WTC11 (cell line): ENCODE results near the gene CHRNA3. TPM values are rescaled to one million over a fixed set of nuclear protein-coding genes. Genes with fewer than 3 reads are reported as not detected.

Experiments
- ATAC-seq: fragments of 200-7000 bp; cut with Tn5 transposase; 2 replicates; pipeline ENCODE4 v1.10.0; 2021; ENCODE audit warnings: mild to moderate bottlenecking, moderate library complexity
- CTCF ChIA-PET: fragments of 300-600 bp; sonication (Branson Sonifier 250); formaldehyde crosslinking; loops from one replicate; lab custom pipeline; 2021; ENCODE audit warnings: antibody characterized with exemption; lab: Charles Lee
- POLR2A ChIA-PET: fragments of 350-600 bp; sonication (Branson Sonifier 250); formaldehyde crosslinking; loops from one replicate; lab custom pipeline; 2021; ENCODE audit warnings: antibody characterized with exemption; lab: Charles Lee
- DNase-seq: peaks from one replicate; pipeline ENCODE4 v3.0.0; 2021; ENCODE audit warnings: low spot score
- H3K27ac Mint-ChIP-seq: 2 replicates; pipeline ENCODE4 v1.8.0; 2021; ENCODE audit warnings: mixed read lengths
- H3K27me3 Mint-ChIP-seq: 2 replicates; pipeline ENCODE4 v1.8.0; 2021; ENCODE audit warnings: low read depth, mild to moderate bottlenecking, moderate library complexity, mixed read lengths
- H3K36me3 Mint-ChIP-seq: 2 replicates; pipeline ENCODE4 v1.8.0; 2021; ENCODE audit warnings: mixed read lengths
- H3K4me1 Mint-ChIP-seq: 2 replicates; pipeline ENCODE4 v1.8.0; 2022; ENCODE audit warnings: mixed read lengths
- H3K4me3 Mint-ChIP-seq: 2 replicates; pipeline ENCODE4 v1.8.0; 2021; ENCODE audit warnings: mild to moderate bottlenecking, moderate library complexity, mixed read lengths
- H3K9me3 Mint-ChIP-seq: 2 replicates; pipeline ENCODE4 v1.8.0; 2021; ENCODE audit warnings: mixed read lengths
- AR ChIP-seq: fragments of 250-450 bp; sonication (Bioruptor Pico); IDR thresholded peaks from 2 replicates; pipeline ENCODE4 v1.9.0; 2021; ENCODE audit warnings: mild to moderate bottlenecking
- ELF4 ChIP-seq: sonication (generic); formaldehyde crosslinking; IDR thresholded peaks from 2 replicates; pipeline ENCODE4 v1.8.1; 2022; ENCODE audit warnings: low read depth, mild to moderate bottlenecking, moderate library complexity, missing genetic modification reagents
- ESRRA ChIP-seq: sonication (generic); formaldehyde crosslinking; IDR thresholded peaks from 2 replicates; pipeline ENCODE4 v1.8.1; 2022; ENCODE audit warnings: mild to moderate bottlenecking, missing genetic modification reagents, borderline replicate concordance
- GABPB1 ChIP-seq: sonication (generic); formaldehyde crosslinking; IDR thresholded peaks from 2 replicates; pipeline ENCODE4 v1.8.1; 2023; ENCODE audit warnings: mild to moderate bottlenecking, missing genetic modification reagents
- GRHL2 ChIP-seq: fragments of 250-450 bp; sonication (Bioruptor Pico); IDR thresholded peaks from 2 replicates; pipeline ENCODE4 v1.8.0; 2022; ENCODE audit warnings: mild to moderate bottlenecking, moderate library complexity; ENCODE audit not compliant: insufficient replicate concordance, severe bottlenecking
- GTF2I ChIP-seq: fragments of 250-450 bp; sonication (Bioruptor Pico); conservative IDR thresholded peaks from 2 replicates; pipeline ENCODE4 v1.4.0; 2021; ENCODE audit warnings: mild to moderate bottlenecking
- HMGA2 ChIP-seq: fragments of 250-450 bp; sonication (Bioruptor Pico); IDR thresholded peaks from 2 replicates; pipeline ENCODE4 v1.4.0; 2021; ENCODE audit warnings: mild to moderate bottlenecking, moderate library complexity
- IRF2 ChIP-seq: sonication (generic); formaldehyde crosslinking; IDR thresholded peaks from 2 replicates; pipeline ENCODE4 v1.8.0; 2022; ENCODE audit warnings: low read depth, missing genetic modification reagents, borderline replicate concordance
- NFATC4 ChIP-seq: fragments of 250-450 bp; sonication (Bioruptor Pico); IDR thresholded peaks from 2 replicates; pipeline ENCODE4 v1.9.0; 2021; ENCODE audit warnings: mild to moderate bottlenecking
- NFE2L1 ChIP-seq: sonication (generic); formaldehyde crosslinking; IDR thresholded peaks from 2 replicates; pipeline ENCODE4 v1.8.1; 2023; ENCODE audit warnings: missing genetic modification reagents
- NR1H2 ChIP-seq: sonication (generic); formaldehyde crosslinking; IDR thresholded peaks from 2 replicates; pipeline ENCODE4 v1.9.0; 2021; ENCODE audit warnings: mild to moderate bottlenecking, moderate library complexity, missing genetic modification reagents
- NR2C2 ChIP-seq: sonication (generic); formaldehyde crosslinking; IDR thresholded peaks from 2 replicates; pipeline ENCODE4 v1.8.0; 2022; ENCODE audit warnings: mild to moderate bottlenecking, missing genetic modification reagents
- SMAD3 ChIP-seq: sonication (generic); formaldehyde crosslinking; IDR thresholded peaks from 2 replicates; pipeline ENCODE4 v1.8.0; 2022; ENCODE audit warnings: missing genetic modification reagents, mild to moderate bottlenecking, borderline replicate concordance
- SMAD4 ChIP-seq: sonication (generic); formaldehyde crosslinking; IDR thresholded peaks from 2 replicates; pipeline ENCODE4 v1.8.0; 2022; ENCODE audit warnings: mild to moderate bottlenecking, missing genetic modification reagents
- SP1 ChIP-seq: sonication (generic); formaldehyde crosslinking; conservative IDR thresholded peaks from 2 replicates; pipeline ENCODE4 v1.8.1; 2022; ENCODE audit warnings: missing genetic modification reagents
- STAT6 ChIP-seq: sonication (generic); formaldehyde crosslinking; conservative IDR thresholded peaks from 2 replicates; pipeline ENCODE4 v1.8.1; 2023; ENCODE audit warnings: mild to moderate bottlenecking, low read depth, missing genetic modification reagents, moderate library complexity
- ZNF416 ChIP-seq: fragments of 250-450 bp; sonication (Bioruptor Pico); IDR thresholded peaks from 2 replicates; pipeline ENCODE4 v1.9.0; 2021; ENCODE audit warnings: mild to moderate bottlenecking, inconsistent platforms
- ZNF671 ChIP-seq: fragments of 250-450 bp; sonication (Bioruptor Pico); IDR thresholded peaks from 2 replicates; pipeline ENCODE4 v1.8.0; 2021; ENCODE audit warnings: mild to moderate bottlenecking
- total RNA-seq: library from RNA; stranded (reverse); gene quantifications from 3 replicates; pipeline ENCODE4 v1.2.3, GENCODE V29; 2021
- TF ChIP-seq, protein P1 (sequence below): sonication (generic); formaldehyde crosslinking; IDR thresholded peaks from 2 replicates; pipeline ENCODE4 v1.8.1; 2022; ENCODE audit warnings: mild to moderate bottlenecking, missing genetic modification reagents, moderate library complexity, borderline replicate concordance
- TF ChIP-seq, protein P2 (sequence below): fragments of 250-450 bp; sonication (Bioruptor Pico); IDR thresholded peaks from 2 replicates; pipeline ENCODE4 v1.9.0; 2021; ENCODE audit warnings: mild to moderate bottlenecking, borderline replicate concordance
- TF ChIP-seq, protein P3 (sequence below): sonication (generic); formaldehyde crosslinking; IDR thresholded peaks from 2 replicates; pipeline ENCODE4 v1.8.0; 2022; ENCODE audit warnings: mild to moderate bottlenecking, missing genetic modification reagents
- TF ChIP-seq, protein P4 (sequence below): sonication (generic); formaldehyde crosslinking; conservative IDR thresholded peaks from 2 replicates; pipeline ENCODE4 v1.8.1; 2022; ENCODE audit warnings: mild to moderate bottlenecking, missing genetic modification reagents
- TF ChIP-seq, protein P5 (sequence below): sonication (generic); formaldehyde crosslinking; IDR thresholded peaks from 2 replicates; pipeline ENCODE4 v1.8.0; 2022; ENCODE audit warnings: mild to moderate bottlenecking, missing genetic modification reagents

The CHRNA3 gene
- total RNA-seq, 1 experiment from 2014 or later, result 4.4 TPM

- no peak for TF ChIP-seq AR (CRISPR knock-in tag)
- TF ChIP-seq HMGA2 (CRISPR knock-in tag), result no peak
- TF ChIP-seq, protein P1, sequence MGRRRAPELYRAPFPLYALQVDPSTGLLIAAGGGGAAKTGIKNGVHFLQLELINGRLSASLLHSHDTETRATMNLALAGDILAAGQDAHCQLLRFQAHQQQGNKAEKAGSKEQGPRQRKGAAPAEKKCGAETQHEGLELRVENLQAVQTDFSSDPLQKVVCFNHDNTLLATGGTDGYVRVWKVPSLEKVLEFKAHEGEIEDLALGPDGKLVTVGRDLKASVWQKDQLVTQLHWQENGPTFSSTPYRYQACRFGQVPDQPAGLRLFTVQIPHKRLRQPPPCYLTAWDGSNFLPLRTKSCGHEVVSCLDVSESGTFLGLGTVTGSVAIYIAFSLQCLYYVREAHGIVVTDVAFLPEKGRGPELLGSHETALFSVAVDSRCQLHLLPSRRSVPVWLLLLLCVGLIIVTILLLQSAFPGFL, result no peak
- no peak for TF ChIP-seq ESRRA (CRISPR knock-in tag)
- TF ChIP-seq SMAD4, result no peak
- no peak for TF ChIP-seq GTF2I (CRISPR knock-in tag)
- TF ChIP-seq NFE2L1, result no peak
- no peak for TF ChIP-seq NFATC4
- TF ChIP-seq SP1, result no peak
- no peak for TF ChIP-seq STAT6 (CRISPR knock-in tag)
- TF ChIP-seq, all 79 proteins: peak for 0
Observed at GRCh38 chr15:78629031-78629715, 8.4 kb upstream of the CHRNA3 start (continued).

- ChIA-PET CTCF (interaction anchor here (0.9 to 1.1 kb wide), 2 partner anchors 8 to 10 kb away, joined by 3 read pairs; no protein-coding TSS in a partner anchor), POLR2A (no interaction called here)
- H3K27me3 Mint-ChIP-seq, result peaks cover 2% of the 10 kb centered on the region
- H3K9me3 Mint-ChIP-seq, result peaks cover 4% of the 10 kb centered on the region
- no peak overlapping the region for H3K4me3 Mint-ChIP-seq
- DNase-seq (no peak), ATAC-seq (no peak)
- H3K27ac Mint-ChIP-seq, result no peak overlapping the region
- H3K4me1 Mint-ChIP-seq, result no peaks in the 10 kb centered on the region
- TF ChIP-seq, protein P2, sequence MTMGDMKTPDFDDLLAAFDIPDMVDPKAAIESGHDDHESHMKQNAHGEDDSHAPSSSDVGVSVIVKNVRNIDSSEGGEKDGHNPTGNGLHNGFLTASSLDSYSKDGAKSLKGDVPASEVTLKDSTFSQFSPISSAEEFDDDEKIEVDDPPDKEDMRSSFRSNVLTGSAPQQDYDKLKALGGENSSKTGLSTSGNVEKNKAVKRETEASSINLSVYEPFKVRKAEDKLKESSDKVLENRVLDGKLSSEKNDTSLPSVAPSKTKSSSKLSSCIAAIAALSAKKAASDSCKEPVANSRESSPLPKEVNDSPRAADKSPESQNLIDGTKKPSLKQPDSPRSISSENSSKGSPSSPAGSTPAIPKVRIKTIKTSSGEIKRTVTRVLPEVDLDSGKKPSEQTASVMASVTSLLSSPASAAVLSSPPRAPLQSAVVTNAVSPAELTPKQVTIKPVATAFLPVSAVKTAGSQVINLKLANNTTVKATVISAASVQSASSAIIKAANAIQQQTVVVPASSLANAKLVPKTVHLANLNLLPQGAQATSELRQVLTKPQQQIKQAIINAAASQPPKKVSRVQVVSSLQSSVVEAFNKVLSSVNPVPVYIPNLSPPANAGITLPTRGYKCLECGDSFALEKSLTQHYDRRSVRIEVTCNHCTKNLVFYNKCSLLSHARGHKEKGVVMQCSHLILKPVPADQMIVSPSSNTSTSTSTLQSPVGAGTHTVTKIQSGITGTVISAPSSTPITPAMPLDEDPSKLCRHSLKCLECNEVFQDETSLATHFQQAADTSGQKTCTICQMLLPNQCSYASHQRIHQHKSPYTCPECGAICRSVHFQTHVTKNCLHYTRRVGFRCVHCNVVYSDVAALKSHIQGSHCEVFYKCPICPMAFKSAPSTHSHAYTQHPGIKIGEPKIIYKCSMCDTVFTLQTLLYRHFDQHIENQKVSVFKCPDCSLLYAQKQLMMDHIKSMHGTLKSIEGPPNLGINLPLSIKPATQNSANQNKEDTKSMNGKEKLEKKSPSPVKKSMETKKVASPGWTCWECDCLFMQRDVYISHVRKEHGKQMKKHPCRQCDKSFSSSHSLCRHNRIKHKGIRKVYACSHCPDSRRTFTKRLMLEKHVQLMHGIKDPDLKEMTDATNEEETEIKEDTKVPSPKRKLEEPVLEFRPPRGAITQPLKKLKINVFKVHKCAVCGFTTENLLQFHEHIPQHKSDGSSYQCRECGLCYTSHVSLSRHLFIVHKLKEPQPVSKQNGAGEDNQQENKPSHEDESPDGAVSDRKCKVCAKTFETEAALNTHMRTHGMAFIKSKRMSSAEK (CRISPR knock-in tag), result no peak
- TF ChIP-seq GTF2I (CRISPR knock-in tag) (no peak), ZNF416 (CRISPR knock-in tag) (no peak), ZNF671 (CRISPR knock-in tag) (no peak), IRF2 (CRISPR knock-in tag) (no peak), NR1H2 (no peak), GABPB1 (CRISPR knock-in tag) (no peak), NR2C2 (no peak), GRHL2 (CRISPR knock-in tag) (no peak), SMAD3 (CRISPR knock-in tag) (no peak), ELF4 (no peak)
- TF ChIP-seq, protein P3, sequence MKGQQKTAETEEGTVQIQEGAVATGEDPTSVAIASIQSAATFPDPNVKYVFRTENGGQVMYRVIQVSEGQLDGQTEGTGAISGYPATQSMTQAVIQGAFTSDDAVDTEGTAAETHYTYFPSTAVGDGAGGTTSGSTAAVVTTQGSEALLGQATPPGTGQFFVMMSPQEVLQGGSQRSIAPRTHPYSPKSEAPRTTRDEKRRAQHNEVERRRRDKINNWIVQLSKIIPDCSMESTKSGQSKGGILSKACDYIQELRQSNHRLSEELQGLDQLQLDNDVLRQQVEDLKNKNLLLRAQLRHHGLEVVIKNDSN (CRISPR knock-in tag), result no peak
- TF ChIP-seq, protein P4, sequence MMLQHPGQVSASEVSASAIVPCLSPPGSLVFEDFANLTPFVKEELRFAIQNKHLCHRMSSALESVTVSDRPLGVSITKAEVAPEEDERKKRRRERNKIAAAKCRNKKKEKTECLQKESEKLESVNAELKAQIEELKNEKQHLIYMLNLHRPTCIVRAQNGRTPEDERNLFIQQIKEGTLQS (CRISPR knock-in tag), result no peak
- TF ChIP-seq, protein P5, sequence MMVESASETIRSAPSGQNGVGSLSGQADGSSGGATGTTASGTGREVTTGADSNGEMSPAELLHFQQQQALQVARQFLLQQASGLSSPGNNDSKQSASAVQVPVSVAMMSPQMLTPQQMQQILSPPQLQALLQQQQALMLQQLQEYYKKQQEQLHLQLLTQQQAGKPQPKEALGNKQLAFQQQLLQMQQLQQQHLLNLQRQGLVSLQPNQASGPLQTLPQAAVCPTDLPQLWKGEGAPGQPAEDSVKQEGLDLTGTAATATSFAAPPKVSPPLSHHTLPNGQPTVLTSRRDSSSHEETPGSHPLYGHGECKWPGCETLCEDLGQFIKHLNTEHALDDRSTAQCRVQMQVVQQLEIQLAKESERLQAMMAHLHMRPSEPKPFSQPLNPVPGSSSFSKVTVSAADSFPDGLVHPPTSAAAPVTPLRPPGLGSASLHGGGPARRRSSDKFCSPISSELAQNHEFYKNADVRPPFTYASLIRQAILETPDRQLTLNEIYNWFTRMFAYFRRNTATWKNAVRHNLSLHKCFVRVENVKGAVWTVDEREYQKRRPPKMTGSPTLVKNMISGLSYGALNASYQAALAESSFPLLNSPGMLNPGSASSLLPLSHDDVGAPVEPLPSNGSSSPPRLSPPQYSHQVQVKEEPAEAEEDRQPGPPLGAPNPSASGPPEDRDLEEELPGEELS (CRISPR knock-in tag), result no peak
- peaks cover 16% of the 10 kb centered on the region for H3K36me3 Mint-ChIP-seq
Observed at GRCh38 chr15:78628227-78628626, 7.4 kb upstream of the CHRNA3 start.
